K562 (cell line): Measurements from ENCODE around the gene USP2. TPM values are rescaled to one million over a fixed set of nuclear protein-coding genes. Genes with fewer than 3 reads are reported as not detected.

Experiments
- ARID2 ChIP-seq: fragments of 450-650 bp; IDR thresholded peaks from 2 replicates; pipeline ENCODE4 v1.6.1; 2017; ENCODE audit warnings: antibody characterized with exemption, mild to moderate bottlenecking
- CEBPZ ChIP-seq: fragments of 150-350 bp; IDR thresholded peaks from 2 replicates; pipeline ENCODE4 v1.6.1; 2014; ENCODE audit warnings: low read depth, mild to moderate bottlenecking, low read length, borderline replicate concordance
- KLF6 ChIP-seq: fragments of 250-450 bp; sonication (Bioruptor Pico); IDR thresholded peaks from 2 replicates; pipeline ENCODE4 v1.4.0; 2020; ENCODE audit warnings: mild to moderate bottlenecking, moderate library complexity, borderline replicate concordance
- NEUROD1 ChIP-seq: fragments of 150-350 bp; IDR thresholded peaks from 2 replicates; pipeline ENCODE4 v1.6.1; 2014; ENCODE audit warnings: borderline replicate concordance, low read length, low read depth; ENCODE audit not compliant: partially characterized antibody
- NRF1 ChIP-seq, 2 experiments: fragments of 450-650 bp; IDR thresholded peaks in 1 of 2; conservative IDR thresholded peaks in 1 of 2; 2 replicates each; pipeline ENCODE4 v1.6.1; 2014; ENCODE audit warnings: mild to moderate bottlenecking in 2 of 2
- PHF20 ChIP-seq: fragments of 450-650 bp; IDR thresholded peaks from 2 replicates; pipeline ENCODE4 v1.6.1; 2018; ENCODE audit not compliant: partially characterized antibody
- RB1 ChIP-seq: fragments of 450-650 bp; IDR thresholded peaks from 2 replicates; pipeline ENCODE4 v1.6.1; 2017; ENCODE audit warnings: low read depth, mild to moderate bottlenecking
- RUNX1 ChIP-seq: sonication (generic); IDR thresholded peaks from 2 replicates; pipeline ENCODE4 v1.6.1; 2016; ENCODE audit warnings: antibody characterized with exemption, low read depth
- XRCC5 ChIP-seq: fragments of 200-400 bp; formaldehyde crosslinking; IDR thresholded peaks from 2 replicates; pipeline ENCODE4 v1.6.1; 2017; ENCODE audit warnings: low read depth, mild to moderate bottlenecking, low read length
- ZBTB11 ChIP-seq, 3 experiments: fragments of 200-800 bp in 1 of 3; fragments of 250-450 bp in 1 of 3; fragments of 450-650 bp in 1 of 3; sonication (Bioruptor Pico) in 1 of 3; sonication (Bioruptor generic) in 1 of 3; formaldehyde crosslinking in 1 of 3; IDR thresholded peaks; 2 replicates each; pipeline versions ENCODE4 v1.6.1 to v1.8.0; 2016 to 2022; ENCODE audit warnings: mild to moderate bottlenecking in 2 of 3, missing genetic modification characterization in 2 of 3, missing compliant biosample characterization in 1 of 3, moderate library complexity in 1 of 3
- ZBTB17 ChIP-seq: fragments of 450-650 bp; formaldehyde crosslinking; IDR thresholded peaks from 2 replicates; pipeline ENCODE4 v1.4.0; 2020; ENCODE audit warnings: mild to moderate bottlenecking
- ZBTB26 ChIP-seq: fragments of 450-650 bp; formaldehyde crosslinking; IDR thresholded peaks from 2 replicates; pipeline ENCODE4 v1.4.0; 2022; ENCODE audit warnings: missing genetic modification characterization
- ZBTB9 ChIP-seq: fragments of 450-650 bp; formaldehyde crosslinking; IDR thresholded peaks from 2 replicates; pipeline ENCODE4 v1.4.0; 2020; ENCODE audit warnings: mild to moderate bottlenecking, moderate library complexity
- ZNF766 ChIP-seq: fragments of 200-800 bp; sonication (Bioruptor generic); conservative IDR thresholded peaks from 2 replicates; pipeline ENCODE4 v1.6.1; 2016; ENCODE audit warnings: missing genetic modification characterization, missing compliant biosample characterization
- polyA plus RNA-seq, 8 experiments: library from polyadenylated mRNA; depleted of rRNA in 4 of 8; stranded (reverse) in 5 of 8; unstranded in 3 of 8; fragments of >200 nt; fragmentation: Nextera tagmentation in 2 of 8; fragmentation: Illumina TruSeq in 1 of 8; extraction: Ambion mirVana in 2 of 8; extraction: Trizol in 1 of 8; gene quantifications; 2 replicates each; pipeline versions ENCODE4 v1.2.1 to v1.2.3, GENCODE V29; 2011 to 2014; ENCODE audit warnings: inconsistent platforms in 1 of 8, missing spikeins in 1 of 8
- total RNA-seq, 7 experiments: library from RNA; depleted of rRNA in 6 of 7; stranded (reverse); fragments of >200 nt in 6 of 7; fragmentation: Illumina TruSeq in 2 of 7; extraction: Trizol in 2 of 7; gene quantifications; 2 replicates each; pipeline versions ENCODE4 v1.2.1 to v1.2.3, GENCODE V29; 2011 to 2021; ENCODE audit warnings: low replicate concordance in 1 of 7

The USP2 gene
- total and polyA plus RNA-seq, 9 of the 15 experiments (the other 6 are each of a cell fraction or from before 2014, with no cell fraction given) = 2.8 to 16.9 (median 3.9) TPM

GRCh38 chr11:119320776-119321524 lies 60.5 kb downstream of the USP2 start (continued):
- TF ChIP-seq RUNX1 = no peak
- TF ChIP-seq ZNF766 (CRISPR knock-in tag) = peak; percentile 27; the same call in 1 of the 2 replicates
- no peak for TF ChIP-seq ZBTB26
- TF ChIP-seq NRF1 (conservative IDR thresholded peaks at IDR 0.05 in 1 of 2, IDR thresholded peaks at IDR 0.05 in 1 of 2) = peak; percentile 76 to 79
- TF ChIP-seq NEUROD1 = no peak
- peak; percentile 6 for TF ChIP-seq PHF20
- peak in 1 of 3 experiments; percentile 46; a peak in 1 of 6 replicates for TF ChIP-seq ZBTB11 (CRISPR knock-in tag; IDR thresholded peaks at IDR 0.05)
- no peak for TF ChIP-seq CEBPZ
- no peak; the same call in 1 of the 2 replicates for TF ChIP-seq XRCC5
- no peak; the same call in 1 of the 2 replicates for TF ChIP-seq ZBTB9 (CRISPR knock-in tag)
- no peak; the same call in 1 of the 2 replicates for TF ChIP-seq ZBTB17 (CRISPR knock-in tag)
- no peak for TF ChIP-seq ARID2
- peak; percentile 31; the same call in 1 of the 2 replicates for TF ChIP-seq RB1
- no peak for TF ChIP-seq KLF6 (CRISPR knock-in tag)
